Measurements from ENCODE around the gene BZW2.

GRCh38 chr7:16670731-16671344, 24.9 kb downstream of the BZW2 start:
- no peak for TF ChIP-seq CTCF (IDR thresholded peaks at IDR 0.05)
- TF ChIP-seq POLR2AphosphoS5 (IDR thresholded peaks at IDR 0.05; ENCODE audit: low read depth, low read length): no peak

All from Panc1 (cell line).